Endothelial cell of umbilical vein (primary cell): Measurements from ENCODE around the gene SKIC3. TPM values are rescaled to one million over a fixed set of nuclear protein-coding genes. Genes with fewer than 3 reads are reported as not detected.

Source experiments
- BruUV-seq: library from RNA; stranded (reverse); fragments of 400-500 nt; replicated peaks from 2 replicates; lab custom pipeline; 2021; lab: Mats Ljungman, UMichigan
- CTCF ChIA-PET: fragments of 300-600, 350-600 bp; sonication (Branson Sonifier 250); formaldehyde crosslinking; loops from one replicate; lab custom pipeline; 2021; ENCODE audit warnings: antibody characterized with exemption, inconsistent platforms; lab: Charles Lee
- POLR2A ChIA-PET: fragments of 300-600, 350-600 bp; sonication (Branson Sonifier 250); formaldehyde crosslinking; loops from one replicate; lab custom pipeline; 2021; ENCODE audit warnings: antibody characterized with exemption, inconsistent platforms; lab: Charles Lee
- DNase-seq: peaks from one replicate; pipeline ENCODE4 v3.0.0-alpha.2; 2011; ENCODE audit warnings: low read depth, low spot score
- FAIRE-seq: peaks from 2 replicates; lab custom pipeline; 2011; peaks lifted over from hg19 to GRCh38; lab: Jason Lieb, UNC
- H2AFZ ChIP-seq: 2 replicates; pipeline ENCODE4 v1.6.0; 2012; ENCODE audit warnings: low read depth, low read length, control low read depth, inconsistent platforms
- H3K27ac ChIP-seq: 2 replicates; pipeline ENCODE4 v1.5.1; 2011; ENCODE audit warnings: low read depth, mild to moderate bottlenecking, control low read depth, low read length, moderate library complexity; ENCODE audit not compliant: insufficient read depth
- H3K27me3 ChIP-seq, 2 experiments: 2 replicates each; pipeline versions ENCODE4 v1.6.0 to v1.6.1; 2011; ENCODE audit warnings: low read length in 2 of 2, mixed read lengths in 1 of 2; ENCODE audit not compliant: control insufficient read depth in 2 of 2, insufficient read depth in 2 of 2
- H3K36me3 ChIP-seq, 2 experiments: 2 replicates in 1 of 2; 3 replicates in 1 of 2; pipeline ENCODE4 v1.5.1; 2011; ENCODE audit warnings: low read length in 2 of 2, mild to moderate bottlenecking in 1 of 2, moderate library complexity in 1 of 2; ENCODE audit not compliant: control insufficient read depth in 2 of 2, insufficient read depth in 2 of 2; ENCODE audit errors: extremely low read depth in 1 of 2
- H3K4me1 ChIP-seq: 3 replicates; pipeline ENCODE4 v1.5.1; 2011; ENCODE audit warnings: mild to moderate bottlenecking, low read length; ENCODE audit not compliant: control insufficient read depth, insufficient read depth; ENCODE audit errors: extremely low read depth
- H3K4me2 ChIP-seq: 2 replicates; pipeline ENCODE4 v1.6.1; 2011; ENCODE audit warnings: low read length, control low read depth, mixed read lengths; ENCODE audit not compliant: insufficient read depth
- H3K4me3 ChIP-seq, 3 experiments: fragments of 200-600 bp in 1 of 3; sonication (generic), shearing (Covaris generic) in 1 of 3; replicated peaks in 1 of 3; 2 replicates each; pipeline ENCODE4 v1.5.1; 2011 to 2016; ENCODE audit warnings: control low read depth in 3 of 3, low read length in 3 of 3, mild to moderate bottlenecking in 2 of 3, inconsistent platforms in 1 of 3, low read depth in 1 of 3, moderate library complexity in 1 of 3; ENCODE audit not compliant: insufficient read depth in 1 of 3
- H3K79me2 ChIP-seq: 2 replicates; pipeline ENCODE4 v1.6.0; 2012; ENCODE audit warnings: low read length, inconsistent platforms; ENCODE audit not compliant: control insufficient read depth, insufficient read depth
- H3K9ac ChIP-seq: replicated peaks from 2 replicates; pipeline ENCODE3; 2011; ENCODE audit warnings: low read length, control low read depth; ENCODE audit not compliant: insufficient read depth; ENCODE audit errors: extremely low read depth
- H3K9me1 ChIP-seq: replicated peaks from 3 replicates; pipeline ENCODE4 v1.6.0; 2011; ENCODE audit warnings: mild to moderate bottlenecking, low read length; ENCODE audit not compliant: control insufficient read depth, insufficient read depth; ENCODE audit errors: extremely low read depth
- H3K9me3 ChIP-seq: replicated peaks from 2 replicates; pipeline ENCODE4 v1.5.1; 2012; ENCODE audit warnings: low read length, inconsistent platforms; ENCODE audit not compliant: control insufficient read depth, insufficient read depth
- H4K20me1 ChIP-seq: replicated peaks from 2 replicates; pipeline ENCODE3; 2011; ENCODE audit warnings: mild to moderate bottlenecking, low read length; ENCODE audit not compliant: control insufficient read depth, insufficient read depth; ENCODE audit errors: extremely low read depth
- CTCF ChIP-seq, 2 donors: IDR thresholded peaks; 1 replicate in 1 of 2; 2 replicates in 1 of 2; pipeline ENCODE4 v1.5.1; 2011; ENCODE audit warnings: low read length in 2 of 2, mild to moderate bottlenecking in 2 of 2, moderate library complexity in 2 of 2, control low read depth in 1 of 2, inconsistent platforms in 1 of 2, low read depth in 1 of 2; ENCODE audit not compliant: insufficient read depth in 1 of 2; ENCODE audit errors: extremely low read depth in 1 of 2
- EZH2 ChIP-seq: IDR thresholded peaks from 2 replicates; pipeline ENCODE4 v1.6.1; 2012; ENCODE audit warnings: borderline replicate concordance, low read depth, mild to moderate bottlenecking, moderate library complexity, low read length, inconsistent platforms; ENCODE audit not compliant: severe bottlenecking
- FOS ChIP-seq: IDR thresholded peaks from 2 replicates; pipeline ENCODE4 v1.6.1; 2011; ENCODE audit warnings: mild to moderate bottlenecking, low read length, moderate library complexity, borderline replicate concordance; ENCODE audit not compliant: insufficient read depth
- GATA2 ChIP-seq: IDR thresholded peaks from 2 replicates; pipeline ENCODE4 v1.7.0; 2011; ENCODE audit warnings: low read depth, mild to moderate bottlenecking, moderate library complexity, mixed read lengths, low read length; ENCODE audit not compliant: insufficient read length, insufficient read depth
- JUN ChIP-seq: IDR thresholded peaks from 2 replicates; pipeline ENCODE4 v1.6.1; 2011; ENCODE audit warnings: borderline replicate concordance, low read depth; ENCODE audit not compliant: insufficient read length, insufficient read depth
- MYC ChIP-seq: IDR thresholded peaks from one replicate; pipeline ENCODE4 v1.6.1; 2011; ENCODE audit warnings: mild to moderate bottlenecking, low read depth, low read length
- POLR2A ChIP-seq: IDR thresholded peaks from 2 replicates; pipeline ENCODE4 v1.6.1; 2012; ENCODE audit warnings: low read depth, mild to moderate bottlenecking, control low read depth, low read length
- POLR2AphosphoS5 ChIP-seq: IDR thresholded peaks from 2 replicates; pipeline ENCODE4 v1.6.1; 2012; ENCODE audit warnings: low read depth, mild to moderate bottlenecking, control low read depth, low read length, moderate library complexity; ENCODE audit not compliant: insufficient read depth
- dilution Hi-C: fragments of 300-500 bp; cut with MboI; formaldehyde crosslinking; loops from one replicate; pipeline ENCODE4 v1.15.0; 2019; ENCODE audit warnings: low sequenced_read_pairs; ENCODE audit not compliant: extremely low pct_ligation_motif_present
- intact Hi-C: fragments of 100-400 bp; cut with micrococcal nuclease; formaldehyde crosslinking; loops from one replicate; pipeline ENCODE4 v1.10.0; 2022
- polyA plus RNA-seq, 4 experiments: library from polyadenylated mRNA; depleted of rRNA in 3 of 4; stranded (reverse) in 3 of 4; unstranded in 1 of 4; fragments of >200 nt; gene quantifications; 2 replicates each; pipeline versions ENCODE4 v1.2.1 to v1.2.3, GENCODE V29; 2011 to 2012; ENCODE audit warnings: missing spikeins in 1 of 4
- total RNA-seq: library from RNA; stranded (reverse); gene quantifications from 2 replicates; pipeline ENCODE4 v1.2.3, GENCODE V29; 2021
- TF ChIP-seq, protein P1 (sequence below): IDR thresholded peaks from 2 replicates; pipeline ENCODE4 v1.6.1; 2011; ENCODE audit not compliant: insufficient read depth, insufficient read length

SKIC3 gene
- total and polyA plus RNA-seq, 2 donors (not counting 3 experiments of a cell fraction or from before 2014, with no cell fraction given), result 18.8 to 100 TPM

GRCh38 chr5:95565280-95565920 is 10.6 kb upstream of the SKIC3 start:
- FAIRE-seq, result no peak
- POLR2A ChIA-PET, result no interaction called here
- TF ChIP-seq CTCF (IDR thresholded peaks at IDR 0.05; ENCODE audit: extremely low read depth in 1 of 2, insufficient read depth in 1 of 2, low read depth in 1 of 2, low read length in 2 of 2) (no peak), GATA2 (no peak), FOS (no peak), MYC (no peak), EZH2 (no peak), POLR2AphosphoS5 (no peak), JUN (no peak), POLR2A (no peak)
- TF ChIP-seq, protein P1, sequence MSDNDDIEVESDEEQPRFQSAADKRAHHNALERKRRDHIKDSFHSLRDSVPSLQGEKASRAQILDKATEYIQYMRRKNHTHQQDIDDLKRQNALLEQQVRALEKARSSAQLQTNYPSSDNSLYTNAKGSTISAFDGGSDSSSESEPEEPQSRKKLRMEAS, result no peak
- Histone ChIP-seq H4K20me1 (no peaks in the 10 kb centered on the region), H3K79me2 (no peaks in the 10 kb centered on the region), H3K4me1 (peaks cover 5% of the 10 kb centered on the region), H3K9ac (no peak overlapping the region), H3K36me3 (peaks cover 0 to 2% of the 10 kb centered on the region in 2 experiments), H2AFZ (no peak overlapping the region), H3K27ac (no peak overlapping the region), H3K27me3 (no peaks in the 10 kb centered on the region), H3K4me3 (no peak overlapping the region), H3K4me2 (no peak overlapping the region), H3K9me3 (no peaks in the 10 kb centered on the region), H3K9me1 (no peaks in the 10 kb centered on the region)
- CTCF ChIA-PET, result interaction anchor here (1.1 to 1.4 kb wide), 3 partner anchors 11 to 16 kb away, joined by 3 to 4 read pairs (median 3); partner anchors contain the start of genes ARSK and SKIC3
- no peak for DNase-seq
- intact Hi-C loops (no loop called here), dilution Hi-C loops (no loop called here)
- BruUV-seq, result no TSS peak
